ENCODE results near the gene RAVER2. TPM values are rescaled to one million over a fixed set of nuclear protein-coding genes. Genes with fewer than 3 reads are reported as not detected.
A peak's percentile ranks its signal among the peaks of the same experiment; 100 is the strongest.
"Not testable (repeated sequence)": the region's sequence is repeated elsewhere in the genome, so short reads cannot be mapped to it uniquely, and the experiment has no call there.

RAVER2 gene
- total RNA-seq, 1 experiment from 2014 or later = 12.4 TPM

DNA sequence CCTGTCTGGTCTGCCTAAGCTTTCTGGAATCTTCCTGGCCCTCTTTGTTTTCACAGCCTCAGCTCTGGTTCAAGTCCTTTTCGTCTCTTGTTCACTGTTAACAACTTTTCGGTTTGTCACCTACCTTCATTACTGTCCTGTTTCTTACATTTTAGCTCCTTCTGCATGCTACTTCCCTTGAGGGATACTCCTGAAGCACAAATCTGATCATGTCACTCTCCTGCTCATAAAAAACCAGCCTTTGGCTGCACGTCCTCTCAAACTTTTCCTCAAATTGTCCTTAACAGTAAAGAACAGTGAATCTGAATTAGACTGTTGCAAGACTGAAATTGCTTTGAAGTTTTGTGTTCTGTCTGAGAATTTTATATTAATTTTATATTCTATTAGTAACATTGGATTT is 3.3 kb downstream of the RAVER2 start:
- DNase-seq (ENCODE audit: low read depth) = no peak

DNA sequence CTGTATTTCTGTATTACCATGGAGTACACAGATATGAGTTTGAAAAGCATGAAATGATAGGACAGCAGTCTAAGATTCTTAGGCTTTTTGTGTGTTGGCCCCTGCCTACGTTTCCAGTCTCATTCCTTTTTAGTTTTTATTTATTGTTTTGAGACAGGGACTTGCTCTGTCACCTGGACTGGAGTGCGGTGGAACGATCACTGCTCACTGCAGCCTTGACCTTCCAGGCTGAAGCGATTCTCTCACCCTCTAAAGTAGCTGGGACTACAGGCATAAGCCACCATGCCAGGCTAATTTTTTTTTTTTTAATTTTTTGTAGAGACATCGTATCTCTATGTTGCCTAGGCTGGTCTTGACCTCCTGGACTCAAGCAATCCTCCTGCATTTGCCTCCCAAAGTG is 3.8 kb downstream of the RAVER2 start:
- DNase-seq (ENCODE audit: low read depth) = no peak

DNA sequence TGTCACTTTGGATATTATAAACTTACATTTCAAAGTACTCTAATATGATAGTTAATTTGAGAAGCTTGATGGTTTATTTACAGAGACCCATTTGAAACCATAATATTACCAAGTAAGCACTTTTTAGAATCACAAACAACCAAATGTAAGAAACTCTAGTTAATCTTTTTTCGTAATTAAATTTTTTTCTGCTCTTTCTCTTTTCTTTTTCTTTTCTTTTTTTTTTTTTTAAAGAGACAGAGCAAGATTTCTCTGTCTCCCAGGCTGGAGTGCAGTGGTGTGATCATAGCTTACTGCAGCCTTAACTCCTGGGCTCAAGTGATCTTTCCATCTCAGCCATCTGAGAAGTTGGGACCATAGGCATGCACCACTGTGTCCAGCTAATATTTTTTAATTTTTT is 5.2 kb downstream of the RAVER2 start:
- no peak for DNase-seq (ENCODE audit: low read depth)

DNA sequence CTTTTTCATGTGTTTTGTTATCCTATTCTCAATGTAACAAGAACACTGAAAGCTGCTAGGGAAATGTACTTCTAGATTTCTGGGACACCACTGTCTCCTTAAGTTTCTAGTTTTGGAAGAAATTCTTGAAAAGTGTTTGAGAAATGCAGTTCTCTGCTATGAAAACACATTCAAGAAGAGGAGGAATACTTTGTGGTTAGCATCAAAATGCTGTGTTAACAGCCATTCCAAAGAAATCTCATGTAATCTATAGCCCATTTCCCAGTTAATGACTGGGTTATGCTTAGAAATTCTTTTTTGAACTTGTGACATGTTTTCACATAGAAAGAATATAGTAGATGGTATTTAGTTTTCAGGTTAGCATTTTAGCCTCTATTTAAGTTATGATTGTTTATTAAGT is 6.0 kb downstream of the RAVER2 start:
- DNase-seq (ENCODE audit: low read depth) = no peak

DNA sequence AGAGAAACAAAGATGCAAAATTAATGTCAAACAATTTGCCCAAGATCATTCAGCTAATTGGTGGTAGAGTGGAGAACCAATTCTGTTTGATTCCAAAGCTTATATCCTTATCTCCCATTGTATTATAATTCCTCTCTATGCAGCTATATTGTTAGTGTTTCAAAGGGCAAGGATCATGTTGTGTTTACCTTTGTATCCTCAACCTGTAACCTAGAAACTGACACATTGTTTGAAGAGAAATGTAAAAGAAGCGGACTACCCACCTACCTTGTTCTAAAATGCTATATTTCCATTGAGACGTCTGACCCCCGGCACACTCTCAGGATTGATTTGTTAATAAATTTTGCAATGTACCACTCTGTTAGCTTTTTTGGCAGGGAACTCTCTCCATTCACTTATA is 9.3 kb downstream of the RAVER2 start:
- DNase-seq (ENCODE audit: low read depth) = no peak

DNA sequence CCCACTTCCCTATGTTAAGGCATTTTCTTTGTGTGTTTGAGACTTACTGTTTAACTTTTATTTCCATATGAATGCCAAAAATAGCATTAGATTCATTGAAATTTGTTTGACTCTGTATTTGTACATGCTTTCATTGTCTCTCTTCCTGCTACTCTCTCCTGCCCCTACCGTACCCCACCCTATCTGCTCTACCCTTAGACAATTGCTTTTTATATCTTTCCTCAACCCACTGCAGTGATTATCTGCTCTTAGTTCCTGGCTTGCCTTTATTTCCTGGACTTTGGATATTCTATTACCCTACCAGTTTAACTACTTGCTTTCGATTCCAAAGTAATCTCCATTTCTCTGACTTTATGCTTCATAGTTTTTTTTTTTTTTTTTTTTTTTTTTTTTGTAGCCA is 10.5 kb downstream of the RAVER2 start:
- DNase-seq (ENCODE audit: low read depth) = no peak

DNA sequence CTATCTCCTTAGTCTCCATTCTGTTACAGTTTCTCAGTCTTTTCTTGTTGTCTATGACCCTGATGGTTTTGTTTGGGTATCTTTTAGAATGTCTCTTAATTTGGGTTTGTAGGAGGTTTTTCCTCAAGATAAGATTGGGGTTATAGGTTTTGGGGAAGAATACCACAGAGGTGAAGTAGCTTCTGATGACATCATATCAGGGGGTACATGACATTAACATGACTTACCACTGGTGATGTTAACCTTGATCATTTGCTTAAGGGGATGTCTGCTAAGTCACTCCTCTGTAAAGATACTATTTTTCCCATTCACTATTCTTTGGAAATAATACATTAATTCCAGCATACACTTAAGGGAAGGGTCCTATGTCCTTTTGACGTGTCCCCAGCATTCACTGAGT is 11.9 kb downstream of the RAVER2 start:
- DNase-seq (ENCODE audit: low read depth) = no peak

DNA sequence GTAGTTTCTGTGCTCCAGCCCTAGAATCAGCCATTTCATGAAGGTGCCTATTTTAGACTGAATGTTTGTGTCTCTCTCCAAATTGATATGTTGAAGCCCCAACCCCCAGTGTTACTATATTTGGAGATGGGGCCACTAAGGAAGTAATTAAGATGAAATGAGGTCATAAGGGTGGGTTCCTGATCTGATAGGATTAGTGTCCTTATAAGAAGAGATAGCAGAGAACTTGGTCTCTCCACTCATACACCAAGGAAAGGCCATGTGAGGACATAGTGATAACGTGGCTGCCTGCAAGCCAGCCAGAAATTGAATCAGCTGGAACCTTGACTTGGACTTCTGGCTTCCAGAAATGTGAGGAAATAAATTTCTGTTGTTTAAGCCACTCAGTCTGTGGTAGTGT is 12.3 kb downstream of the RAVER2 start:
- no peak for DNase-seq (ENCODE audit: low read depth)

DNA sequence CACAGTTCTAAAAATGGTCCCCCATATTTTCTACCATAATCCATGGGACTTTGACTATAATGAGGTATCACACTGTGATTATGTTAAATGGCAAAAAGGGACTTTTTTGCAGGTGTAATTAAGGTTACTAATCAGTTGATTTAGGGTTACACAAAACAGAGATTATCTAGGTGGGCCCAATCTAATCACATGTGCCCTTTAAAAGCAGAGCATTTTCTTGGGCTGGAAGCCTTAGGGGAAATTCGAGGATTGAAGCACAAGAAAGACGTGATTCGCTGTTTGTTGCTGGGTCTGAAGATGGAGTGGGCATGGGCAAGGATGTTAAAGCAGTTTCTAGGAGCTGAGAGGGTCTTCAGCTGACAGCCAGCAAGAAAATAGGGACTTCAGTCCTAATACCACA is 13.4 kb downstream of the RAVER2 start:
- DNase-seq (ENCODE audit: low read depth) = no peak

DNA sequence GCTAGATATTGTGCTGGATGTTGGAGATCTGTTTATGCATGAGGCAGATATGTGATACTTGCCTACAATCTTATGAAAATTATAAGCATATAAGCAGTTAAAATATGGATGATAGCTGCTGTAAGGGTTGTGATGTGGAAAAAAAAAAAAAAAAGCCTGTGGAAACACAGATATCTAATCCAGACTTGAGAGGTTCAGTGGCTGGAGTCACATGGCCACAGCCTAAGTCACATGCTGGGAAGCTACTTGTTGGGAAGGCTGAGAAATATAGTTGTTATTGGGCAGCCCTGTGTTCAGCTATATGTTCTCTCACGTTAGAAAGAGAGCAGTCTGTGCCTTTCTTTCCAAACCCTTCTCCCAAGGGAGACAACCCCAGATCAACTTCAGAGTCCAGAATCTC is 15.1 kb downstream of the RAVER2 start:
- no peak for DNase-seq (ENCODE audit: low read depth)

DNA sequence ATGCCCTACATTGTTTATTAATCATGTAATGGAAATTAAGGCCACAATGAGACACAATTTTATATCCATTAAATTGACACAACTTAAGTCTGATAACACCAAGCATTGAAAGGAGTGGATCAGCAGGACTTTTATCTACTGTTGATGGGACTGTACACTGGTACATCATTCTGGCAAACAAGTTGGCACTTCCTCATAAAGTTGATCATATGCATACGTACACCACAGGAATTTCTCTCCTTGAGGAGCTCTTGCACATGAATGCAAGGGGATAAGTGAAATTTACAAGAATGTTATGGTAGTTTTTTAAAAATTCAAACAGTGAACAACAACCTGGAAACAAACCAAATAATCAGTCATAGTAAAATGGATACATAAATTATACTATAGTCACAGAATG is 20.1 kb downstream of the RAVER2 start:
- DNase-seq (ENCODE audit: low read depth) = no peak

DNA sequence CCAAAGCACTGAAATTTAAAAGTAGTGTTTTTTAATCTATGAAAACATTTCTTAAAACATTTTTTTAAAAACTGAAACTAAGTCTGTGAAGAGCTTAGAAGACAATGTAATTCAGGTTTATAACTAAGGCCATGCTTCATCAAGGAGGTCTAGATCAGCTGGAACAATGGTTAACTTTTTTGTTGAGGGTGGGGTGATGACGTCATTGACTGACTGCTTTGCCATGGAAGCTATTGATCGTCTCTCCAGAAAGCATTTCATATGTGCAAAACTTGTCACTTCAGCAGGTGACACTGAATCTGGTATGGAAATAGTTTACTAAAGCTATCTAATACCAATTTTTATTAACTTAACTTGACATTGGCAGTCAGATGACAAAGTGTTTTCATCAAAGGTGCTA is 21.0 kb downstream of the RAVER2 start:
- no peak for DNase-seq (ENCODE audit: low read depth)

DNA sequence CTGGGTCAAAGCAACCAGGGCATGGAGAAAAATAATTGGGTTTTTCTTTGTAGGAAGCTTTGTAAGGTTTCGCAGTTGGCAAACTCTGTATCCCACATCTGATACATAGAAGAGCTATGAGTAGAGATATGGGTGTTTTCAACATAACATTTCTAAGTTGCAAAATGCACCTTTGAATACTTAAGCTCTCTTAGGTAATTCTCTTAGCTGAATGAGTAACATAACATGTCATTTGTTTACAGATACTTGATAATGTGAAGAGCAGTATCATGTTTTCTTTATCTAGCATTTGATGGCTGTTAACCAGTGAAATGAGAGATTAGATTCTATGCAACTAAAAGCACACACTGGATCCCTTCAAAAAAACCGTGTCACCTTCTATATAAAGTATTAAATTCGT is 21.6 kb downstream of the RAVER2 start:
- DNase-seq (ENCODE audit: low read depth) = no peak

DNA sequence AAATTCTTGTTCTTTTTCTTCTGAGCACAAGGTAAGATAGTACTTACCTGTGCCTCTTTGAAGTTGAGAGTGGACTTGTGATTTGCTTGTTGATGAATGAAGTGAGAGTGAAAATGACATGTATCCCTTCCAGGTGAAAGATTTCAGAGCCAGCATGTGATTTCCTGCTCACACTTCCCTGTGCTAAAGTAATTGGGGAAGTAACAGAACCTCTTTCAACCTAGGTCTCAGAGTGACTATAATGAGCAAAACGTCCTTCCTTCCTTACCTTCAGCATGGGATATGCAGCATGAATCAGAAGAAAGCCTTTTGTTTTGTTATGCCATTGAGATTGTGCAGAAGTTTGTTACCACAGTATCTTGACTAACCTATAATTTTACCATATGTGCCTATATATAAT is 24.6 kb downstream of the RAVER2 start:
- no peak for DNase-seq (ENCODE audit: low read depth)

DNA sequence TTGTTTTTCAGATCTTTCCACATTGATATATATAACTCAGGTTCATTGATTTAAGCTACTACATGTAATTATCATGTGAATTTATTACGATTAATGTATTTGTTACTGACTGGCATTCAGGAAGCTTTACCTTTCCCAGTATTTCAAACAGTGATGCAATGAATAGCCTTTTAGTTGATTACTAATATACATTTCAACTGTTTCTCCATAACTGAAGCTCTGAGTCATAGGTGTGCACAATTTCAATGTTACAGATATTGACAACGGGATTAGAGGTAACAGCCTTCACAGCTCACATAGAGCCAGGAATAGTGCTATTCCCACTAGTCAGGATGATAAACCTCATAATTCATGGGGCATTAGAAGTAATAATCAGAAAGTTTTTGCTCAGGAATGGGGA is 25.1 kb downstream of the RAVER2 start:
- DNase-seq (ENCODE audit: low read depth) = no peak

DNA sequence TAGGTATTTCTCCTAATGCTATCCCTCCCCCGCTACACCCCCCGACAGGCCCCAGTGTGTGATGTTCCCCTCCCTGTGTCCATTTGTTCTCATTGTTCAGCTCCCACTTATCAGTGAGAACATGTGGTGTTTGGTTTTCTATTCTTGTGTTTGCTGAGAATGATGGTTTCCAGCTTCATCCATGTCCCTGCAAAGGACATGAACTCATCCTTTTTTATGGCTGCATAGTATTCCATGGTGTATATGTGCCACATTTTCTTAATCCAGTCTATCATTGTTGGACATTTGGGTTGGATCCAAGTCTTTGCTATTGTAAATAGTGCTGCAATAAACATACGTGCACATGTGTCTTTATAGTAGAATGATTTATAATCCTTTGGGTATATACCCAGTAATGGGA is 28.4 kb downstream of the RAVER2 start:
- DNase-seq (ENCODE audit: low read depth) = not testable (repeated sequence)

DNA sequence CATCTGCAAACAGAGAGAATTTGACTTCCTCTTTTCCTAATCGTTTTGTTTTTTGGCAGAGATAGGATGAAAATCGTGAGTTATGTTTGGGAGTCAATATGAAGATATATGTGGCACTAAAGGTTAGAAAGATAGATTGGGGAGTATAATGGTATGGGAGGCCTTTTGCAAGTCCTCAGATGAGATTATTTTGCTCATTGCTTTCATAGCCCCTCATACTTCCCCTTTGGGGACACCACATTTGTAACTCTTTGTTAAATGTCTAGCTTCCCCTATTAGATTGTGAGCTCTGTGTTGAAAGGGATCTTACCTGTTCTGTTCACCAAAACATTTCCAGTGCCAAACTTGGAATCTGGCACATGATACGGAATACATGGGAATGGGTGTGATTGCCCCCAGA is 30.2 kb downstream of the RAVER2 start:
- DNase-seq (ENCODE audit: low read depth) = no peak

DNA sequence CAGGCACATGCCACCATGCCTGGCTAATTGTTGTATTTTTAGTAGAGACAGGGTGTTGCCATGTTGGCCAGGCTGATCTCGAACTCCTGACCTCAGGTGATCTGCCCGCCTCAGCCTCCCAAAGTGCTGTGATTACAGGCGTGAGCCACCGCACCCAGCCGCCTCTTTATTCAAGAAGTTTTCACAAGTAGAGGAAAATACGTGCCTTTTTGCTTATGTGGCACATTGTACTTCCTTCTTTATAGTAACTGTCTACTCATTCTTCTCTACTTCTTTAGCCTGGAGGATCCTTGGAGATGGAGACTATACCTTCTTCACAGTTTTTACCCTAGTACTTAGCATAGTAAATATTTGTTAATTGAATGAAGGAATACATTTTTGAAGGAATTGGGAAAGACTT is 37.2 kb downstream of the RAVER2 start:
- DNase-seq (ENCODE audit: low read depth) = not testable (repeated sequence)

DNA sequence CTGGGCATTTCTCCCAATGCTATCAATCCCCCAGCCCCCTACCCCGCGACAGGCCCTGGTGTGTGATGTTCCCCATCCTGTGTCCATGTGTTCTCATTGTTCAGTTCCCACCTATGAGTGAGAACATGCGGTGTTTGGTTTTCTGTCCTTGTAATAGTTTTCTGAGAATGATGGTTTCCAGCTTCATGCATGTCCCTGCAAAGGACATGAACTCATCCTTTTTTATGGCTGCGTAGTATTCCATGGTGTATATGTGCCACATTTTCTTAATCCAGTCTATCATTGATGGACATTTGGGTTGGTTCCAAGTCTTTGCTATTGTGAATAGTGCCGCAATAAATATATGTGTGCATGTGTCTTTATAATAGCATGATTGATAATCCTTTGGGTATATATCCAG is 38.0 kb downstream of the RAVER2 start:
- not testable (repeated sequence) for DNase-seq (ENCODE audit: low read depth)

DNA sequence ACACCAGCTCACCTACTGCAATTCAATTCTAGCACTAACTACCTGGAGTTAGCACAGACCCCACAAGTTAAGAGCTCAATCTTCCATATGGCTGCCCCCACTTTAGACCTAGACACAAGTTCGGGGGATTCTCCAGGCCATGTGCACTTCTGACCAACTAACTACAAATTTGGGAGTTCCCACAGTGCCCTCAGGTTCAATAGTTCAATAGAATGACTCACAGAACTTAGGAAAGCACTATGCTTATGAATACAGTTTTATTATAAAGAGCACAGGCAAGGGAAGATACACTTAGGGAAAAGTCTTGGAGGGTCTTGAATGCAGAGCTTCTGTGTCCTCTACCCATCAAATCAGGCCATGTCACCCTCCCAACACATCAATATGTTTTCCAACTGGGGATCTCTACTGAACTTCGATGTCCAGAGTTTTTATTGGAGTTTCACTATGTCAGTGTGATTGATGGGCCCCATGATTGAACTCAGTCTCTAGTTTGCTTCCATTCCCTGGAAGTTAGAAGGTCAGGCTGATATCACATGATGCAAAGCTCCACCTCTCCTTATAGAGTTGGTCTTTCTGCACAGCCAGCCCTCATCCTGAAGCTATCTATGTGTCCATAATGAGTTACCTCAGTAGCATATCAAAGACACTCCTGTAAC is 46.1 kb downstream of the RAVER2 start:
- DNase-seq (ENCODE audit: low read depth) = peak; percentile 2

DNA sequence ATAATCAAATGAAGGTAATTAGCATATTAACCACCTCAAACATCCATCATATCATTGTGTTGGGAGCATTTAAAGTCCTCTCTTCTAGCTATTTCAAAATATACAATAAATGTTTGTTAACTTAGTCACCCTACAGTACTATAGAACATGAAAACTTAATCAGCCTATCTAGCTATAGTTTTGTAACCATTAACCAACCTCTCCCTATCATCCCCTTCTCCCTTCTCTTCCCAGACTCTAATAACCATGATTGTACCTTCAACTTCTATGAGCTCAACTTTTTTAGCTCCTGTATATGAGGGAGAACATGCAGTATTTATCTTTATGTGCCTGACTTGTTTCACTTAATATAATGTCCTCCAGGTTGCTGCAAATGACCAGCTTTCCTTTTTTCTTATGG is 54.0 kb downstream of the RAVER2 start:
- no peak for DNase-seq (ENCODE audit: low read depth)

DNA sequence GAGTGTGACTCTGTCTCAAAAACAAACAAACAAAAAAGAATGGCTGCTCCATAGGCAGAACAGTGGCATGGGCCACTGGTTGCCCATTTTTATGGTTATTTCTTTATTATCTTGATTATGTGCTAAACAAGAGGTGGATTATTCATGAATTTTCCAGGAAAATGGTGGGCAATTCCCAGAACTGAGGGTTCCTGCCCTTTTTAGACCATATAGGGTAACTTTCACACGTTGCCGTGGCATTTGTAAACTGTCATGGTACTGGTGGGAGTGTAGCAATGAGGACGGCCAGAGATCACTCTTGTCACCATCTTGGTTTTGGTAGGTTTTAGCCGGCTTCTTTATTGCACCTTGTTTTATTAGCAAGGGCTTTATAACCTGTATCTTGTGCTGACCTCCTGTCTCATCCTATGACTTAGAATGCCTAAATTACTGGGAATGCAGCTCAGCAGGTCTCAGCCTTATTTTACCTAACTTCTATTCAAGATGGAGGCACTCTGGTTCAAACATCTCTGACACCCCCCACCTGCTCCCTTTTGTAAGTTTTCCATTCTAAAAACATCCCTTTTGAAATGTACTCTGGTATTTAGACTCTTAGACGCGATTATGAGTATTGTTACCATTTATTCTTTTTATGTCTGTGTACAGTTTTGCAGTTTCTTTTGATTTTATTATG is 57.1 kb downstream of the RAVER2 start:
- DNase-seq (ENCODE audit: low read depth) = no peak

DNA sequence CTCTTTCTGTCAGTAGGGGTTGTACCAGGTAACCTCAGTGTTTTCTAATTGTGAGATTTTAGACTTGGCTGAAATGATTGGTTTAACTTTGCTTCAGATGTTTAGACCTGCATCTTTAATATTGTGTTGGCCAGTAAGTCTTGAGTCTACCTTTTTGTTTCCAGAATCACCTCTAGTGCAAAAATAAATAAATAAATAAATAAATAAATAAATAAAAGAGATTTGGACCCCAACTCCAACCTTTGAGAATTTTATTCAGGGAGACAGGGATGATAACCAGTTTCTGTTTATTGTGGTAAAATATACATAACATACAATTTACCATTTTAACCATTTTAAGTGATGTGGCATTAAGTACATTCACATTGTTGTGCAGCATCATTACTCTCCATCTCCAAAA is 64.4 kb downstream of the RAVER2 start:
- no peak for DNase-seq (ENCODE audit: low read depth)

DNA sequence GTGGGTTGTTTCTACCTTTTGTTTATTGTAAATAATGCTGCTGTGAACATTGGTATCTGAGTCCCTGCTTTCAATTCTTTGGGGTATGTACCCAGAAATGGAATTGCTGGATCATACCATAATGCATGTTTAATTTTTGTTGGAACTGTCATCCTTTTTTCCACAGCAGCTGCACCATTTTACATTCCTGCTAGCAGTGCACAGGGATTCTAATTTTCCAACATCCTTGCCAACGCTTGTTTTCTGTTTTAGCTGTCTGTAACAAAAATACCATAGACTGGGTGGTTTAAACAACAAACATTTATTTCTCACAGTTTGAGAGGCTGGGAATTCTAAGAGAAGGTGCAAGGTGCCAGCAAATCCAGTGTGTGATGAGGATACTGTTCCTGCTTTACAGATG is 65.1 kb downstream of the RAVER2 start:
- DNase-seq (ENCODE audit: low read depth) = no peak

All from HT1080 (cell line).